Measurements from ENCODE around the gene CHRM4.
A peak's percentile ranks its signal among the peaks of the same experiment; 100 is the strongest.

Gene CHRM4

GRCh38 chr11:46385169-46386004 is 6.2 kb downstream of the CHRM4 start:
- Histone ChIP-seq H3K9ac (ENCODE audit: low read depth, low read length, poor library complexity) (no peak overlapping the region), H3K79me1 (ENCODE audit: low read depth, low read length) (peaks cover 5% of the 10 kb centered on the region), H3K27ac (replicated peaks; ENCODE audit: low read length) (no peak overlapping the region), H3K23ac (ENCODE audit: low read depth, low read length, poor library complexity) (peak overlapping the region; percentile 1), H3K4me3 (ENCODE audit: low read length in 2 of 2) (peak overlapping the region in 1 of 2 donors; percentile 21), H4K91ac (ENCODE audit: low read depth, low read length, poor library complexity) (no peak overlapping the region), H2BK12ac (ENCODE audit: low read length) (no peak overlapping the region), H2AK5ac (ENCODE audit: low read depth, low read length) (no peak overlapping the region), H4K8ac (ENCODE audit: low read depth, low read length) (no peak overlapping the region), H3K14ac (ENCODE audit: low read length) (peak overlapping the region; percentile 4), H3K36me3 (replicated peaks in 1 of 2; ENCODE audit: control insufficient read depth in 2 of 2, insufficient read depth in 2 of 2, low read length in 2 of 2) (peaks cover 5 to 22% of the 10 kb centered on the region in 2 donors), H2AFZ (ENCODE audit: low read length) (no peak overlapping the region), H3K9me3 (replicated peaks in 1 of 2; ENCODE audit: control insufficient read depth in 2 of 2, insufficient read depth in 1 of 2, low read depth in 1 of 2, low read length in 2 of 2) (peaks cover 0 to 3% of the 10 kb centered on the region in 2 donors), H3K27me3 (ENCODE audit: control insufficient read depth in 3 of 3, insufficient read depth in 3 of 3, low read depth in 1 of 3, low read length in 3 of 3) (peaks cover 9 to 41% (median 32%) of the 10 kb centered on the region in 3 experiments), H3K4me1 (ENCODE audit: control insufficient read depth in 2 of 2, insufficient read depth in 1 of 2, low read depth in 1 of 2, low read length in 2 of 2) (peaks cover 18 to 39% of the 10 kb centered on the region in 2 donors), H3K4ac (ENCODE audit: low read length) (no peak overlapping the region), H3K18ac (ENCODE audit: low read length) (no peak overlapping the region), H2BK5ac (ENCODE audit: low read length) (no peak overlapping the region), H2BK15ac (ENCODE audit: low read length) (no peak overlapping the region), H3K4me2 (ENCODE audit: insufficient read depth, low read length, poor library complexity, severe bottlenecking) (no peak overlapping the region), H2BK120ac (ENCODE audit: low read depth, low read length) (no peak overlapping the region)
- DNase-seq (ENCODE audit: low spot score) = no peak
- no CpG with 5 or more reads among the region's 47 CpGs for WGBS, 2 donors (ENCODE audit: extremely low coverage in 2 of 2, insufficient read length in 2 of 2, insufficient replicate concordance in 1 of 2)

GRCh38 chr11:46383974-46384701 is 7.4 kb downstream of the CHRM4 start:
- H3K4me2 ChIP-seq (ENCODE audit: insufficient read depth, low read length, poor library complexity, severe bottlenecking) = no peak overlapping the region
- H3K14ac ChIP-seq (ENCODE audit: low read length) = no peak overlapping the region
- H3K9ac ChIP-seq (ENCODE audit: low read depth, low read length, poor library complexity) = no peak overlapping the region
- H3K27ac ChIP-seq (replicated peaks; ENCODE audit: low read length) = no peak overlapping the region
- H3K23ac ChIP-seq (ENCODE audit: low read depth, low read length, poor library complexity) = no peak overlapping the region
- no peaks in the 10 kb centered on the region for H3K9me3 ChIP-seq (replicated peaks in 1 of 2; ENCODE audit: control insufficient read depth in 2 of 2, insufficient read depth in 1 of 2, low read depth in 1 of 2, low read length in 2 of 2)
- H3K18ac ChIP-seq (ENCODE audit: low read length) = no peak overlapping the region
- DNase-seq (ENCODE audit: low spot score) = no peak
- H2BK15ac ChIP-seq (ENCODE audit: low read length) = no peak overlapping the region
- peaks cover 0 to 29% (median 20%) of the 10 kb centered on the region in 3 experiments for H3K27me3 ChIP-seq (ENCODE audit: control insufficient read depth in 3 of 3, insufficient read depth in 3 of 3, low read depth in 1 of 3, low read length in 3 of 3)
- H4K91ac ChIP-seq (ENCODE audit: low read depth, low read length, poor library complexity) = no peak overlapping the region
- no CpG with 5 or more reads among the region's 12 CpGs for whole genome bisulfite sequencing, 2 donors (ENCODE audit: extremely low coverage in 2 of 2, insufficient read length in 2 of 2, insufficient replicate concordance in 1 of 2)
- no peak overlapping the region for H3K4me3 ChIP-seq (ENCODE audit: low read length in 2 of 2)
- H2AFZ ChIP-seq (ENCODE audit: low read length) = no peak overlapping the region
- no peak overlapping the region for H3K4ac ChIP-seq (ENCODE audit: low read length)
- H2BK120ac ChIP-seq (ENCODE audit: low read depth, low read length) = no peak overlapping the region
- H2BK12ac ChIP-seq (ENCODE audit: low read length) = no peak overlapping the region
- peaks cover 5% of the 10 kb centered on the region for H3K79me1 ChIP-seq (ENCODE audit: low read depth, low read length)
- H2AK5ac ChIP-seq (ENCODE audit: low read depth, low read length) = no peak overlapping the region
- no peak overlapping the region for H2BK5ac ChIP-seq (ENCODE audit: low read length)
- peaks cover 14 to 40% of the 10 kb centered on the region in 2 donors for H3K4me1 ChIP-seq (ENCODE audit: control insufficient read depth in 2 of 2, insufficient read depth in 1 of 2, low read depth in 1 of 2, low read length in 2 of 2)
- no peak overlapping the region for H4K8ac ChIP-seq (ENCODE audit: low read depth, low read length)
- H3K36me3 ChIP-seq (replicated peaks in 1 of 2; ENCODE audit: control insufficient read depth in 2 of 2, insufficient read depth in 2 of 2, low read length in 2 of 2) = peaks cover 5 to 22% of the 10 kb centered on the region in 2 donors

DNA sequence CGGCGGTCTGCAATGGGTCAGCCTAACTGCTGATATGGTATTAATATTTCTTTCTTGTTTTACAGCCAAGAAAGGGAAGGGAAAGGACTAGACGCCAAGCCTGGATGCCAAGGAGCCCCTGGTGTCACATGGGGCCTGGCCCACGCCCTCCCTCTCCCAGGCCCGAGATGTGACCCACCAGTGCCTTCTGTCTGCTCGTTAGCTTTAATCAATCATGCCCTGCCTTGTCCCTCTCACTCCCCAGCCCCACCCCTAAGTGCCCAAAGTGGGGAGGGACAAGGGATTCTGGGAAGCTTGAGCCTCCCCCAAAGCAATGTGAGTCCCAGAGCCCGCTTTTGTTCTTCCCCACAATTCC is 8.2 kb downstream of the CHRM4 start:
- no peak overlapping the region for H3K14ac ChIP-seq (ENCODE audit: low read length)
- H3K9me3 ChIP-seq (replicated peaks in 1 of 2; ENCODE audit: control insufficient read depth in 2 of 2, insufficient read depth in 1 of 2, low read depth in 1 of 2, low read length in 2 of 2) = no peaks in the 10 kb centered on the region
- H3K18ac ChIP-seq (ENCODE audit: low read length) = no peak overlapping the region
- H3K4me2 ChIP-seq (ENCODE audit: insufficient read depth, low read length, poor library complexity, severe bottlenecking) = no peak overlapping the region
- peaks cover 22 to 35% of the 10 kb centered on the region in 2 donors for H3K4me1 ChIP-seq (ENCODE audit: control insufficient read depth in 2 of 2, insufficient read depth in 1 of 2, low read depth in 1 of 2, low read length in 2 of 2)
- H2BK120ac ChIP-seq (ENCODE audit: low read depth, low read length) = no peak overlapping the region
- peaks cover 5% of the 10 kb centered on the region for H3K79me1 ChIP-seq (ENCODE audit: low read depth, low read length)
- H3K4me3 ChIP-seq (ENCODE audit: low read length in 2 of 2) = peak overlapping the region in 1 of 2 donors; percentile 100
- H3K4ac ChIP-seq (ENCODE audit: low read length) = no peak overlapping the region
- H3K23ac ChIP-seq (ENCODE audit: low read depth, low read length, poor library complexity) = no peak overlapping the region
- no peak overlapping the region for H2AFZ ChIP-seq (ENCODE audit: low read length)
- WGBS, 2 donors (ENCODE audit: extremely low coverage in 2 of 2, insufficient read length in 2 of 2, insufficient replicate concordance in 1 of 2) = no CpG with 5 or more reads among the region's 7 CpGs
- H2BK15ac ChIP-seq (ENCODE audit: low read length) = no peak overlapping the region
- H3K36me3 ChIP-seq (replicated peaks in 1 of 2; ENCODE audit: control insufficient read depth in 2 of 2, insufficient read depth in 2 of 2, low read length in 2 of 2) = peaks cover 7 to 26% of the 10 kb centered on the region in 2 donors
- no peak overlapping the region for H3K27ac ChIP-seq (replicated peaks; ENCODE audit: low read length)
- no peak overlapping the region for H4K8ac ChIP-seq (ENCODE audit: low read depth, low read length)
- no peak overlapping the region for H3K9ac ChIP-seq (ENCODE audit: low read depth, low read length, poor library complexity)
- no peak overlapping the region for H2AK5ac ChIP-seq (ENCODE audit: low read depth, low read length)
- no peak for DNase-seq (ENCODE audit: low spot score)
- H2BK12ac ChIP-seq (ENCODE audit: low read length) = no peak overlapping the region
- H2BK5ac ChIP-seq (ENCODE audit: low read length) = no peak overlapping the region
- H4K91ac ChIP-seq (ENCODE audit: low read depth, low read length, poor library complexity) = no peak overlapping the region
- peaks cover 0 to 22% (median 12%) of the 10 kb centered on the region in 3 experiments for H3K27me3 ChIP-seq (ENCODE audit: control insufficient read depth in 3 of 3, insufficient read depth in 3 of 3, low read depth in 1 of 3, low read length in 3 of 3)

Measured in neuronal stem cell (in vitro differentiated cells).